GM18511 (cell line): Measurements from ENCODE around the gene P2RY14.
A peak's percentile ranks its signal among the peaks of the same experiment; 100 is the strongest.

Source experiments
- ATAC-seq: cut with Tn5 transposase; IDR thresholded peaks from one replicate; pipeline ENCODE4 v1.9.1; 2021; ENCODE audit warnings: mild to moderate bottlenecking, moderate library complexity; ENCODE audit not compliant: unreplicated experiment

Gene P2RY14

GRCh38 chr3:151301787-151302186 is 23.4 kb upstream of the P2RY14 start:
- ATAC-seq = no peak

GRCh38 chr3:151300539-151300938 is 22.2 kb upstream of the P2RY14 start:
- ATAC-seq = no peak

GRCh38 chr3:151299006-151299405 is 20.7 kb upstream of the P2RY14 start:
- ATAC-seq = no peak

GRCh38 chr3:151297429-151297828 is 19.1 kb upstream of the P2RY14 start:
- no peak for ATAC-seq

- ATAC-seq = no peak
Observed at GRCh38 chr3:151296226-151296625, 17.9 kb upstream of the P2RY14 start.

GRCh38 chr3:151293127-151293526 is 14.8 kb upstream of the P2RY14 start:
- ATAC-seq = no peak

- ATAC-seq = no peak
Observed at GRCh38 chr3:151290673-151291072, 12.3 kb upstream of the P2RY14 start.

GRCh38 chr3:151289445-151289844 is 11.1 kb upstream of the P2RY14 start:
- ATAC-seq = no peak

GRCh38 chr3:151285940-151286339 is 7.6 kb upstream of the P2RY14 start:
- ATAC-seq = no peak

- ATAC-seq = no peak
Observed at GRCh38 chr3:151283907-151284461, 5.6 kb upstream of the P2RY14 start.

- ATAC-seq = no peak
Observed at GRCh38 chr3:151283387-151283786, 5.0 kb upstream of the P2RY14 start.

GRCh38 chr3:151282921-151283320 is 4.6 kb upstream of the P2RY14 start:
- ATAC-seq = peak; percentile 59

GRCh38 chr3:151281671-151282324 is 3.5 kb upstream of the P2RY14 start:
- ATAC-seq = no peak

- peak; percentile 64 for ATAC-seq
Observed at GRCh38 chr3:151276687-151277042, 1.7 kb downstream of the P2RY14 start.

GRCh38 chr3:151276038-151276686 is 2.2 kb downstream of the P2RY14 start:
- ATAC-seq = peak; percentile 27

- no peak for ATAC-seq
Observed at GRCh38 chr3:151275091-151275490, 3.3 kb downstream of the P2RY14 start.

- ATAC-seq = no peak
Observed at GRCh38 chr3:151269631-151270030, 8.7 kb downstream of the P2RY14 start.

- peak; percentile 48 for ATAC-seq
Observed at GRCh38 chr3:151268267-151269235, 9.8 kb downstream of the P2RY14 start.

GRCh38 chr3:151267066-151267465 is 11.3 kb downstream of the P2RY14 start:
- no peak for ATAC-seq

GRCh38 chr3:151265866-151266265 is 12.5 kb downstream of the P2RY14 start:
- ATAC-seq = peak; percentile 99

GRCh38 chr3:151265166-151265565 is 13.2 kb downstream of the P2RY14 start:
- no peak for ATAC-seq
